Measurements from ENCODE around the gene CREBBP.

- TF ChIP-seq CTCF (IDR thresholded peaks at IDR 0.05) (no peak), ZFX (IDR thresholded peaks at IDR 0.05; ENCODE audit: borderline replicate concordance) (no peak)
Measured at GRCh38 chr16:3725276-3725675, 155.2 kb downstream of the CREBBP start.
